K562 (cell line): ENCODE data around the gene NADK. TPM values are rescaled to one million over a fixed set of nuclear protein-coding genes. Genes with fewer than 3 reads are reported as not detected.

ENCODE experiments used
- ATAC-seq: fragments of 200-7000 bp; cut with Tn5 transposase; 3 replicates; pipeline ENCODE4 v1.9.1; 2020; ENCODE audit warnings: moderate library complexity
- BruUV-seq: library from RNA; stranded (reverse); fragments of 400-500 nt; replicated peaks from 2 replicates; lab custom pipeline; 2021; lab: Mats Ljungman, UMichigan
- CTCF ChIA-PET: fragments of 300-600 bp; formaldehyde crosslinking; extraction: SDS; loops from one replicate; lab custom pipeline; 2021; ENCODE audit warnings: low intra/inter-chr PET ratio; lab: Yijun Ruan, JAX
- POLR2A ChIA-PET: fragments of 300-600, 350-650 bp; sonication (Branson Sonifier 250); formaldehyde crosslinking; extraction: SDS; loops from one replicate; lab custom pipeline; 2021; ENCODE audit warnings: antibody characterized with exemption, inconsistent platforms; lab: Yijun Ruan, JAX
- DNase-seq, 4 experiments: peaks; one replicate each; pipeline versions ENCODE4 v3.0.0 to v3.0.0-alpha.2; 2011 to 2018; ENCODE audit warnings: low spot score in 3 of 4, mixed read lengths in 3 of 4; ENCODE audit errors: extremely low read depth in 1 of 4
- FAIRE-seq: peaks from 2 replicates; lab custom pipeline; 2011; peaks lifted over from hg19 to GRCh38; lab: Jason Lieb, UNC
- H2AFZ ChIP-seq: 2 replicates; pipeline ENCODE4 v1.6.0; 2011; ENCODE audit warnings: low read depth, low read length, control low read depth, inconsistent platforms
- H3K27ac ChIP-seq: fragments of 200-600 bp; 3 replicates; pipeline ENCODE4 v1.8.0; 2011; ENCODE audit warnings: low read depth, mild to moderate bottlenecking, control low read depth, inconsistent platforms, low read length, moderate library complexity, mixed read lengths; ENCODE audit errors: extremely low read depth
- H3K27me3 ChIP-seq, 2 experiments: fragments of 300-600 bp in 1 of 2; 2 replicates in 1 of 2; 3 replicates in 1 of 2; pipeline versions ENCODE4 v1.6.0 to v1.8.0; 2011; ENCODE audit warnings: inconsistent platforms in 2 of 2, low read length in 2 of 2, mild to moderate bottlenecking in 1 of 2, mixed read lengths in 1 of 2, moderate library complexity in 1 of 2; ENCODE audit not compliant: control insufficient read depth in 2 of 2, insufficient read depth in 2 of 2
- H3K36me3 ChIP-seq: fragments of 300-600 bp; 3 replicates; pipeline ENCODE4 v1.8.0; 2011; ENCODE audit warnings: mild to moderate bottlenecking, low read length, inconsistent platforms; ENCODE audit not compliant: control insufficient read depth, insufficient read depth
- H3K4me1 ChIP-seq, 2 experiments: fragments of 200-600 bp in 1 of 2; replicated peaks in 1 of 2; 2 replicates in 1 of 2; 3 replicates in 1 of 2; pipeline versions ENCODE4 v1.5.1 to v1.8.0; 2011; ENCODE audit warnings: inconsistent platforms in 2 of 2, low read length in 2 of 2, mild to moderate bottlenecking in 1 of 2, mixed read lengths in 1 of 2, moderate library complexity in 1 of 2; ENCODE audit not compliant: control insufficient read depth in 2 of 2, insufficient read depth in 2 of 2
- H3K4me2 ChIP-seq: 2 replicates; pipeline ENCODE4 v1.6.1; 2011; ENCODE audit warnings: low read length, control low read depth, inconsistent platforms, mixed read lengths; ENCODE audit not compliant: insufficient read depth
- H3K4me3 ChIP-seq: fragments of 200-600 bp; sonication (generic), shearing (Covaris generic); 2 replicates; pipeline ENCODE4 v1.5.1; 2016; ENCODE audit warnings: control low read depth, inconsistent platforms
- H3K79me2 ChIP-seq: fragments of 200-600 bp; 3 replicates; pipeline ENCODE4 v1.8.0; 2011; ENCODE audit warnings: low read length, inconsistent platforms; ENCODE audit not compliant: control insufficient read depth, insufficient read depth
- H3K9ac ChIP-seq, 2 experiments: 2 replicates each; pipeline versions ENCODE4 v1.6.0 to v1.6.1; 2011; ENCODE audit warnings: low read depth in 2 of 2, low read length in 2 of 2, control low read depth in 1 of 2, inconsistent platforms in 1 of 2, mild to moderate bottlenecking in 1 of 2, mixed read lengths in 1 of 2; ENCODE audit not compliant: insufficient read depth in 1 of 2
- H3K9me1 ChIP-seq: one replicate; pipeline ENCODE4 v1.6.0; 2011; ENCODE audit warnings: inconsistent platforms, mild to moderate bottlenecking, low read length, moderate library complexity; ENCODE audit not compliant: control insufficient read depth, insufficient read depth
- H3K9me3 ChIP-seq: replicated peaks from 2 replicates; pipeline ENCODE4 v1.5.1; 2011; ENCODE audit warnings: low read depth, low read length, inconsistent platforms; ENCODE audit not compliant: control insufficient read depth, insufficient read depth
- H4K20me1 ChIP-seq: replicated peaks from 2 replicates; pipeline ENCODE4 v1.6.1; 2011; ENCODE audit warnings: low read length, inconsistent platforms, mixed read lengths; ENCODE audit not compliant: control insufficient read depth, insufficient read depth
- BCL6 ChIP-seq: fragments of 250-450 bp; sonication (Bioruptor Pico); IDR thresholded peaks from 2 replicates; pipeline ENCODE4 v1.4.0; 2020
- CREBBP ChIP-seq: IDR thresholded peaks from one replicate; pipeline ENCODE4 v1.6.1; 2012; ENCODE audit warnings: low read depth, mild to moderate bottlenecking, control low read depth, inconsistent platforms, low read length
- MAFF ChIP-seq: IDR thresholded peaks from 2 replicates; pipeline ENCODE4 v1.6.1; 2012; ENCODE audit warnings: low read length, improper control_type of control experiment
- POLR2G ChIP-seq: fragments of 200-400 bp; formaldehyde crosslinking; IDR thresholded peaks from 2 replicates; pipeline ENCODE4 v1.6.1; 2017; ENCODE audit warnings: low read depth, mild to moderate bottlenecking, antibody characterized with exemption, low read length, moderate library complexity
- WGBS: fragments of 100-300 bp; shearing (Covaris generic); methylation state at CpG from one replicate; pipeline ENCODE4 v1.1.6; 2016; ENCODE audit warnings: low coverage, mixed read lengths; ENCODE audit not compliant: insufficient coverage; ENCODE audit errors: missing lambda C conversion rate; 5-methylcytosine and 5-hydroxymethylcytosine counted together
- in situ Hi-C: fragments of 300-500 bp; cut with MboI; formaldehyde crosslinking; loops from 4 replicates; pipeline ENCODE4 v1.15.0; 2018; ENCODE audit warnings: inconsistent platforms, mixed read lengths
- intact Hi-C: fragments of 100-400 bp; cut with micrococcal nuclease; formaldehyde crosslinking; loops from 2 replicates; pipeline ENCODE4 v1.14.2; 2022
- polyA plus RNA-seq, 8 experiments: library from polyadenylated mRNA; depleted of rRNA in 4 of 8; stranded (reverse) in 5 of 8; unstranded in 3 of 8; fragments of >200 nt; fragmentation: Nextera tagmentation in 2 of 8; fragmentation: Illumina TruSeq in 1 of 8; extraction: Ambion mirVana in 2 of 8; extraction: Trizol in 1 of 8; gene quantifications; 2 replicates each; pipeline versions ENCODE4 v1.2.1 to v1.2.3, GENCODE V29; 2011 to 2014; ENCODE audit warnings: inconsistent platforms in 1 of 8, missing spikeins in 1 of 8
- total RNA-seq, 7 experiments: library from RNA; depleted of rRNA in 6 of 7; stranded (reverse); fragments of >200 nt in 6 of 7; fragmentation: Illumina TruSeq in 2 of 7; extraction: Trizol in 2 of 7; gene quantifications; 2 replicates each; pipeline versions ENCODE4 v1.2.1 to v1.2.3, GENCODE V29; 2011 to 2021; ENCODE audit warnings: low replicate concordance in 1 of 7
- TF ChIP-seq, protein P1 (sequence below): IDR thresholded peaks from 2 replicates; pipeline ENCODE4 v1.6.1; 2011; ENCODE audit warnings: borderline replicate concordance, low read depth, mild to moderate bottlenecking, moderate library complexity, low read length; ENCODE audit not compliant: insufficient read depth, poor library complexity, severe bottlenecking

The NADK gene
- total and polyA plus RNA-seq, 9 of the 15 experiments (the other 6 are each of a cell fraction or from before 2014, with no cell fraction given), result 1.5 to 135 (median 75.1) TPM

GRCh38 chr1:1794999-1795398, 16.7 kb upstream of the NADK start:
- no peak overlapping the region for H2AFZ ChIP-seq
- H3K4me2 ChIP-seq, result no peak overlapping the region
- intact Hi-C loops, result no loop called here
- H3K9ac ChIP-seq, result no peak overlapping the region
- DNase-seq, result no peak
- H4K20me1 ChIP-seq, result no peaks in the 10 kb centered on the region
- 90% methylated on average over 9 of the region's 10 CpGs for WGBS
- no peak overlapping the region for H3K27ac ChIP-seq
- no peaks in the 10 kb centered on the region; the same call in 2 of the 3 replicates for H3K79me2 ChIP-seq
- peaks cover 0 to 3% of the 10 kb centered on the region in 2 experiments; a peak in 1 of 5 replicates for H3K4me1 ChIP-seq
- in situ Hi-C loops, result no loop called here
- H3K9me3 ChIP-seq, result no peaks in the 10 kb centered on the region
- no peak overlapping the region for H3K4me3 ChIP-seq
- CTCF ChIA-PET, result no interaction called here
- POLR2A ChIA-PET, result interaction anchor here (1.1 to 1.8 kb wide), 2 partner anchors 15 to 37 kb away, joined by 3 to 6 read pairs; no protein-coding TSS in a partner anchor
- H3K27me3 ChIP-seq, result no peaks in the 10 kb centered on the region
- no TSS peak for BruUV-seq
- no peak for FAIRE-seq
- peaks cover 4% of the 10 kb centered on the region for H3K9me1 ChIP-seq
- ATAC-seq, result no peak; the same call in 2 of the 3 replicates
- TF ChIP-seq, protein P1, sequence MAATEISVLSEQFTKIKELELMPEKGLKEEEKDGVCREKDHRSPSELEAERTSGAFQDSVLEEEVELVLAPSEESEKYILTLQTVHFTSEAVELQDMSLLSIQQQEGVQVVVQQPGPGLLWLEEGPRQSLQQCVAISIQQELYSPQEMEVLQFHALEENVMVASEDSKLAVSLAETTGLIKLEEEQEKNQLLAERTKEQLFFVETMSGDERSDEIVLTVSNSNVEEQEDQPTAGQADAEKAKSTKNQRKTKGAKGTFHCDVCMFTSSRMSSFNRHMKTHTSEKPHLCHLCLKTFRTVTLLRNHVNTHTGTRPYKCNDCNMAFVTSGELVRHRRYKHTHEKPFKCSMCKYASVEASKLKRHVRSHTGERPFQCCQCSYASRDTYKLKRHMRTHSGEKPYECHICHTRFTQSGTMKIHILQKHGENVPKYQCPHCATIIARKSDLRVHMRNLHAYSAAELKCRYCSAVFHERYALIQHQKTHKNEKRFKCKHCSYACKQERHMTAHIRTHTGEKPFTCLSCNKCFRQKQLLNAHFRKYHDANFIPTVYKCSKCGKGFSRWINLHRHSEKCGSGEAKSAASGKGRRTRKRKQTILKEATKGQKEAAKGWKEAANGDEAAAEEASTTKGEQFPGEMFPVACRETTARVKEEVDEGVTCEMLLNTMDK, result peak; percentile 28
- no peak for TF ChIP-seq MAFF
- TF ChIP-seq CREBBP, result no peak
- TF ChIP-seq POLR2G, result peak; percentile 36; the same call in 1 of the 2 replicates
- TF ChIP-seq BCL6 (CRISPR knock-in tag), result no peak
- TF ChIP-seq, all 486 proteins: peak for 2
- peaks cover 94% of the 10 kb centered on the region for H3K36me3 ChIP-seq
